ENCODE data around the gene KHDC4. TPM values are rescaled to one million over a fixed set of nuclear protein-coding genes. Genes with fewer than 3 reads are reported as not detected.

KHDC4 gene
- total RNA-seq, 1 donor from 2014 or later = 91.5 TPM

GRCh38 chr1:155946633-155947219 is 12.5 kb upstream of the KHDC4 start:
- no peaks in the 10 kb centered on the region for H3K27me3 ChIP-seq
- no peak overlapping the region for H3K9ac ChIP-seq
- Mint-ChIP-seq H3K4me3 (no peak overlapping the region), H3K36me3 (peaks cover 12% of the 10 kb centered on the region), H3K27me3 (ENCODE audit: insufficient read depth, low read depth) (peaks cover 4% of the 10 kb centered on the region), H3K4me1 (peaks cover 7% of the 10 kb centered on the region), H3K27ac (no peak overlapping the region), H3K9me3 (no peaks in the 10 kb centered on the region)
- TF ChIP-seq EZH2phosphoT487 (IDR thresholded peaks at IDR 0.05) = no peak
- no peak for TF ChIP-seq CTCF (IDR thresholded peaks at IDR 0.05)
- TF ChIP-seq EZH2 (IDR thresholded peaks at IDR 0.05) = no peak
- peaks cover 10% of the 10 kb centered on the region for H3K4me1 ChIP-seq
- no peaks in the 10 kb centered on the region for H3K79me2 ChIP-seq (ENCODE audit: low read depth)
- H3K4me2 ChIP-seq = no peak overlapping the region
- peaks cover 3% of the 10 kb centered on the region for H4K20me1 ChIP-seq (ENCODE audit: low read depth)
- H3F3A ChIP-seq (ENCODE audit: low read depth) = peaks cover 34% of the 10 kb centered on the region
- H2AFZ ChIP-seq (replicated peaks) = no peak overlapping the region
- no peaks in the 10 kb centered on the region for H3K9me3 ChIP-seq (ENCODE audit: low read depth)
- H3K27ac ChIP-seq = peak overlapping the region; percentile 65
- DNase-seq (ENCODE audit: low spot score) = no peak
- peaks cover 7% of the 10 kb centered on the region for H3K36me3 ChIP-seq
- H3K4me3 ChIP-seq = no peak overlapping the region

- no peak overlapping the region for H3K27ac ChIP-seq
- DNase-seq (ENCODE audit: low spot score) = no peak
These were observed 10.2 kb upstream of the KHDC4 start for GRCh38 chr1:155944444-155944799.

GRCh38 chr1:155942578-155943141 is 8.4 kb upstream of the KHDC4 start:
- Histone ChIP-seq H3K4me3 (no peak overlapping the region), H3K79me2 (ENCODE audit: low read depth) (no peaks in the 10 kb centered on the region), H2AFZ (replicated peaks) (no peak overlapping the region), H4K20me1 (ENCODE audit: low read depth) (peaks cover 3% of the 10 kb centered on the region), H3K4me1 (peaks cover 10% of the 10 kb centered on the region), H3K4me2 (no peak overlapping the region), H3K36me3 (no peaks in the 10 kb centered on the region), H3K9ac (no peak overlapping the region), H3K9me3 (ENCODE audit: low read depth) (no peaks in the 10 kb centered on the region), H3F3A (ENCODE audit: low read depth) (peaks cover 31% of the 10 kb centered on the region), H3K27ac (no peak overlapping the region), H3K27me3 (no peaks in the 10 kb centered on the region)
- H3K9me3 Mint-ChIP-seq = no peaks in the 10 kb centered on the region
- peaks cover 23% of the 10 kb centered on the region for H3K4me1 Mint-ChIP-seq
- peak overlapping the region; percentile 81 for H3K27ac Mint-ChIP-seq
- H3K27me3 Mint-ChIP-seq (ENCODE audit: insufficient read depth, low read depth) = peaks cover 4% of the 10 kb centered on the region
- H3K4me3 Mint-ChIP-seq = no peak overlapping the region
- no peak for DNase-seq (ENCODE audit: low spot score)
- TF ChIP-seq EZH2phosphoT487 (IDR thresholded peaks at IDR 0.05) (no peak), EZH2 (IDR thresholded peaks at IDR 0.05) (no peak), CTCF (IDR thresholded peaks at IDR 0.05) (no peak)
- H3K36me3 Mint-ChIP-seq = peaks cover 6% of the 10 kb centered on the region

More at GRCh38 chr1:155944444-155944799, 10.2 kb upstream of the KHDC4 start:
- H3K4me3 ChIP-seq = no peak overlapping the region
- H3K36me3 Mint-ChIP-seq = peaks cover 6% of the 10 kb centered on the region
- H3K4me2 ChIP-seq = peak overlapping the region; percentile 0
- no peaks in the 10 kb centered on the region for H3K79me2 ChIP-seq (ENCODE audit: low read depth)
- no peaks in the 10 kb centered on the region for H3K9me3 ChIP-seq (ENCODE audit: low read depth)
- peaks cover 10% of the 10 kb centered on the region for H3K4me1 ChIP-seq
- peaks cover 2% of the 10 kb centered on the region for H3K27me3 Mint-ChIP-seq (ENCODE audit: insufficient read depth, low read depth)
- no peak overlapping the region for H2AFZ ChIP-seq (replicated peaks)
- H3K27ac Mint-ChIP-seq = peak overlapping the region; percentile 61
- H3F3A ChIP-seq (ENCODE audit: low read depth) = peaks cover 34% of the 10 kb centered on the region
- H3K4me3 Mint-ChIP-seq = no peak overlapping the region
- H3K4me1 Mint-ChIP-seq = peaks cover 18% of the 10 kb centered on the region
- TF ChIP-seq CTCF (IDR thresholded peaks at IDR 0.05) (no peak), EZH2phosphoT487 (IDR thresholded peaks at IDR 0.05) (no peak), EZH2 (IDR thresholded peaks at IDR 0.05) (no peak)
- H3K27me3 ChIP-seq = no peaks in the 10 kb centered on the region
- H3K9me3 Mint-ChIP-seq = no peaks in the 10 kb centered on the region
- H3K36me3 ChIP-seq = peaks cover 7% of the 10 kb centered on the region
- no peak overlapping the region for H3K9ac ChIP-seq
- H4K20me1 ChIP-seq (ENCODE audit: low read depth) = peaks cover 3% of the 10 kb centered on the region
